IMR-90 (cell line): ENCODE measurements around the gene LAS1L.

Source experiments
- FOS ChIP-seq: fragments of 150-350 bp; IDR thresholded peaks from 2 replicates; pipeline ENCODE4 v1.6.1; 2016; ENCODE audit warnings: low read depth, low read length
- MXI1 ChIP-seq: IDR thresholded peaks from 2 replicates; pipeline ENCODE4 v1.6.1; 2012; ENCODE audit warnings: low read depth, mild to moderate bottlenecking, low read length, moderate library complexity, borderline replicate concordance
- NFE2L2 ChIP-seq: fragments of 150-350 bp; IDR thresholded peaks from 2 replicates; pipeline ENCODE4 v1.6.1; 2016; ENCODE audit warnings: low read depth, mild to moderate bottlenecking, low read length
- POLR2A ChIP-seq: IDR thresholded peaks from 2 replicates; pipeline ENCODE4 v1.6.1; 2012; ENCODE audit warnings: mild to moderate bottlenecking, low read depth, low read length
- RAD21 ChIP-seq: IDR thresholded peaks from 2 replicates; pipeline ENCODE4 v1.6.1; 2012; ENCODE audit warnings: low read length, improper control_type of control experiment
- TF ChIP-seq, protein P1 (sequence below): conservative IDR thresholded peaks from 2 replicates; pipeline ENCODE4 v1.5.1; 2012; ENCODE audit warnings: mild to moderate bottlenecking, low read depth, low read length, improper control_type of control experiment

DNA sequence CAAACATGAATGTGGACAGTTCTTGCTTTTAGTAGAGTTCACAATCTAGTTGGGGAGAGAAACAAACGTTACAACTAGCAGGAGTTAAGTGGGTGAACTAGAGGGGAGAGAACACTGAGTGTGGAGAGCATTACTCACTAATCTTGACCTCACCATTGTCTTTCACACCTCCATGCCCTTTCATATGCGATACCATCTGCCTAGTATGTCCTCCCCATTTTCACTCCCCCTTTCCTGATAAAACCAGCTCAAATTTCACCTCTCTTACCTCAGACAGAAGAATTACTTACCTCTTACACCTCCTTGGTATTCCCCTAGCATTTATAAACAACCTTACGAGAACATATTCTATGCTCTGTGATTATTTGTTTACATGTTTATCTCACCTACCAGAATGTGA is 53.6 kb downstream of the LAS1L start:
- TF ChIP-seq, protein P1, sequence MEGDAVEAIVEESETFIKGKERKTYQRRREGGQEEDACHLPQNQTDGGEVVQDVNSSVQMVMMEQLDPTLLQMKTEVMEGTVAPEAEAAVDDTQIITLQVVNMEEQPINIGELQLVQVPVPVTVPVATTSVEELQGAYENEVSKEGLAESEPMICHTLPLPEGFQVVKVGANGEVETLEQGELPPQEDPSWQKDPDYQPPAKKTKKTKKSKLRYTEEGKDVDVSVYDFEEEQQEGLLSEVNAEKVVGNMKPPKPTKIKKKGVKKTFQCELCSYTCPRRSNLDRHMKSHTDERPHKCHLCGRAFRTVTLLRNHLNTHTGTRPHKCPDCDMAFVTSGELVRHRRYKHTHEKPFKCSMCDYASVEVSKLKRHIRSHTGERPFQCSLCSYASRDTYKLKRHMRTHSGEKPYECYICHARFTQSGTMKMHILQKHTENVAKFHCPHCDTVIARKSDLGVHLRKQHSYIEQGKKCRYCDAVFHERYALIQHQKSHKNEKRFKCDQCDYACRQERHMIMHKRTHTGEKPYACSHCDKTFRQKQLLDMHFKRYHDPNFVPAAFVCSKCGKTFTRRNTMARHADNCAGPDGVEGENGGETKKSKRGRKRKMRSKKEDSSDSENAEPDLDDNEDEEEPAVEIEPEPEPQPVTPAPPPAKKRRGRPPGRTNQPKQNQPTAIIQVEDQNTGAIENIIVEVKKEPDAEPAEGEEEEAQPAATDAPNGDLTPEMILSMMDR: no peak
- no peak for TF ChIP-seq RAD21
- no peak for TF ChIP-seq POLR2A
- no peak for TF ChIP-seq NFE2L2
- TF ChIP-seq MXI1: no peak
- no peak for TF ChIP-seq FOS
